Stimulated activated CD8-positive, alpha-beta memory T cell treated with anti-CD3 and anti-CD28 coated beads, Interleukin-12 subunit alpha, Interleukin-12 subunit beta, amount 100 ng/mL, for 1 hour (primary cell): Measurements from ENCODE around the gene DIDO1.
"Not testable (repeated sequence)": the region's sequence is repeated elsewhere in the genome, so short reads cannot be mapped to it uniquely, and the experiment has no call there.

Source experiments
- DNase-seq: peaks from one replicate; pipeline ENCODE4 v3.0.0-alpha.2; 2020; ENCODE audit warnings: low read depth

Gene DIDO1

DNA sequence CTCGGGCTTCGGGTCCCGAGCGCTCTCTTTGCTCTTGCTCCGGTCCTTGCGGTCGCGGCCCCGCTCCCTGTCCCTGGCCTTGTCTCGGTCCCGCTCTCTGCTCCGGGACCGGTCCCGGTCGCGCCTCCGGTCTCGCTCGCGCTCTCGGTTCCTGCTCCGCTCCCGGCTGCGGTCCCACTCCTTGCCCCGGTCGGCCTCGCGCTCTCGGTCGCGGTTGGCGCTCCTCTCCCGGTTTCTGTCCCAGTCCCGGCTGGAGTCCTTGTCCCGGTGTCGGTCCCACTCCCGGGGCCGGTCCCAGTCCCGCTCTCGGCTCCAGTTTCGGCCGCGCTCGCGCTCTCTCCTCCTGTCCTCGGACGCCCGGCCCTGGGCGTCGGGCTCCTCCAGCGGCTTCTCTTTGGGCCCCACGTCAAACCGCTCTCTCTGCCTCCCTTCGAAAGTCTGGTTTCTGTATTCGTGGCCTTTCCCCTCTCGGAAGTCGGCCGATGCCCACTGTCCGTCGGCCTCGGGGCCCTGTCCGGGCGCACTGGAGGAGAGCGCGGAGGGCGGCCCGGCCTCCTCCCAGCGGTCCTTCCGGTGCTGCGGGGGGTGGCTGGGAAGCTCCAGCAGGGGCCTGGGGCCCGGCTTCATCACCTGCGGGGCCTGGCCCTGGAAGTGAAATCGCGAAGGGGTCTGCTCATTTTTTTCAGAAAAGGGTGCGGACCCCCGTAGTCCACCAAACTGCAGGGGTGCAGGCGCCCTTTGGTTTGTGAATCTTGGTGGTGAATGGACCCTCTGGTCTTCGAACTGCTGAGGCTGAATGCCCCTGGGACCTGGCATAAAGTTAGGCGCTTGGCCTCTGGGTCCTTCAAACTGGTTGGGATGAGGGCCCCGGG lies 46.8 kb downstream of the DIDO1 start:
- DNase-seq, result no peak

DNA sequence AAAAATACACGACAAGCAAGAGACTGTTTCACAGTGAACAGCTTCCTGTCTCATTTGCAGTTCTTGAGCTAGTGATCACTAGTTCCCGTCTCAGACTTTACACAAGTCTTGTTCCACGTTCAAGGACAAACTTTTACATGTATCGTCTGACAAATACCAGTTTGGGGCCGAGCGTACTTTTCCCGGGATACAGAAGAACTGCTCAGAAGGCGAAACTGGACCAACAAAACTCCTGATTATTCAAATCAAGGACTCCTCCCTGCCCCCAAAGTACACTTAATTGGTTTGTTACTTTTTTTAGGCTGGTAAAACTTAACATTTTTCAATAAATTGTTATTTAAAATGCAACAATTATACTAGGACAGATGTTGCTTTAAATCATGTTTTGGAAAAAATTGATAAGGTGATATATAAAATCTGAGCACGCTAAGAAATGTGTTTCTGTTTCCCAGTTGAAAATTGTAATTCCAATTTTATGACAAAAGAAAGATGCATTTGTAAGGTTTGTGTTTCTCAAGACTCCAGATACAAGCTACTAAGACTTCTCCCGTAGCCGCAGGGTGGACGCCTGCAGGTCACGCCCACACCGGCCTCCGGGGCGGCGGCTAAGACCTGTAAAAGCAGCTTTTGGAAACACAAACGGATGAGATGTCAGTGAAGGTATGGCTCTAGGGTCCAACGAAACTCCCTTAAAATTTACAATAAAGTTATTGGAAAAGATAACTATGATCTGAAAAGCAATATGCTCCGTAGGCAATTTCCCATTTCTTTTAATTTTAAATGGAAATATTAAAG lies 47.9 kb downstream of the DIDO1 start:
- DNase-seq, result no peak

DNA sequence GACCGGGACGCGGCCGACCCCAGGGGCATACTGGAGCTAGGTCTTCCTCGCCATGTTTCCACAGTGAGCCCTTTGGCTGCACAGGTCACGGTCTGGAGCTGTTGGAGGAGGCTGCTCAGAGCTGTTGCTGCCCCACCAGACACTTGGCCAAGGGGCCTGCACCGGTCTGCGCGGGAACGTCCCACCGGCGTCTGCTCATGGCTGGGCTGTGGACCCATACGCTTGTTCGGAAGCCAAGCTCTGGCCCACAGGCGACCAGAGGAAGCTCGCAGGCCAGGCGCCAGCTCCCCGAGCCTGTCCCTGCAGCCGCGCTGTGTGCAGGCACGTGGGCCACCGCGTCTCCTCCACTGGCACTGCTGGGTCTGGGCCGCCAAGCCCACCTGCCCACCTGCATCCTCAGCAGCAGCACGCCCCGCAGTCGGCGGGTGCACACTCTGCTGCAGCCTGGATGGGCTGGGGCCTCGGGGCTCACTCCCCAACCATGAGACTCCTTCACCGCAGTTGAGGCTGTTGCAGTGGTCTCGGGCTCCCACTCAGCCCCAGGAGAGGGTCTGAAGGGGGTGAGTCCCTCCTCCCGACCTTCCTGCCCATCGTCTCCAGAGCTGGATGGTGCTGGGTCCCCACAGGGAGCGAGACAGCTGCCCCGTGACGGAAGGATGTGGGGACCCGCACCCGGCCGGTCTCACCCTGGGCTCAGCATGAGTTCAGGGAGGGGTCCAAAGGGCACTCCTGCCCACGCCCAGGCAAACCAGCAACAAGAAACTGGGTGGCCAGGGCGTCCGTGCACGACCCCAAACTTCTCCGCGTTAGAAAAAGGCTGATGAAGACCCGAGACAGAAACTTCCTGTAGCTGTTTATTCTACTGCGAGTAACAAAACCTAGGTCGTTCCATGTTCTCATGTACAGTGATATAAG lies 49.1 kb downstream of the DIDO1 start:
- no peak for DNase-seq

DNA sequence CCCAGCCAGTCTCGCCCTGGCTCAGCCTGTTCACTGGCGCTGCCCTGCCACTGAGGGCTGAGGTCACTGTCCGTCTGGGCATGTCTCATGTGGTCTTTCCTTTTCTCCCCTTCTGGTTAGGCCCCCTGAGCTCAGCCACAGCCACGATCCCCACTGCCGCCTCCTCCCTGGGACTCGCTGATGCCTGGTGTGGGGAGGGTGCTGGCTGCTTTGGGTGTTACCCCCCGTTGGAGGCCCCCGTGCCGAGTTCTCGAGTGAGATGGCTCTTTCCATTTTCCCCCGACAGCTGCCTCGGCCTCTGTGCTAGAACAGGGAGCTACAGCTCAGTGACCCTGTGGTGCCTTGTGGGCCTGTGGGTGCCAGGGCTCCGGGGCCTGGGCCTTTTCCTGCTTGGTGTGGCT lies 49.8 kb downstream of the DIDO1 start:
- DNase-seq, result no peak

DNA sequence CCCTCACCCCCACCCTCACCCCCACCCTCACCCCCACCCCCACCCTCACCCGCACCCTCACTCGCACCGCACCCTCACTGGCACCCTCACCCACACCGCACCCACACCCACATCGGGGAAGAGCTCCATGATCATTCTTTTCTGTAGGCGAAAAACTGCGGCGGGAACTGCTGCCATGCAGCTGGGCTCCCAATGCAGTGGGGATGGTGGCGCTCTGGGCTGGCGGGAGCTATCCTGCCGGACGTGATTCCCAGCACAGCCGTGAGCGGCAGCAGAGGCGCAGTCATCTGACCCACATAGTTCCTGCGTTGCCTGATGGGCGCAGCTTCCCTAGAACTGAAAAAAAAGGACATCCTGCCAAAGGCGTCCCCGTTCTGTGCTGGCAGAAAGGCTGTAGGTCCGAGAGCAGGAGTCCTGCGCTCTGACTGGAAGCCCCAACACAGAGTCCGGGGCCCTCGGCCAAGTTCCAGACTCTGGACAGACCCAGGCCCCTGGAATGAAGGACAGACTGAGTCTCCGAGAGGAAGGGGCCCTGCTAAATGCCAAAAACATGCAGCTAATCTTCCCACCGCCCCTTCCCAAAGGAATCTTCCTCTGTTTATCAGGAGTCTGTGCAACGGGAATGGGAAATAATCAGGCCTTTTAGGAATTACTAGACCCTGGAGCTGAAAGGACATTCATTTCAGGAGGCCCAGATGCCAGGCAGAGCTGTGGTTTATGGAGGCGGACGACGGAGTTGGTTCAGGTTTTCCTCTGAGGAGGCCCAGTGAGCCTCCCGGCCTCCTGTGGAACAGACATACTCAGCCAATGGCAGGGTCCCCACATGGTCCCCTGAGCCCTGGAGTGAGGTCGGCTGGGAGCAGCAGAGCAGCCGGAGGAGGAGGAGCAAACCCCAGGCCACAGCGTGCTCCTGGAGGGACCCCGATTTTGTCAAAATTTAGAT lies 50.6 kb downstream of the DIDO1 start:
- no peak for DNase-seq

DNA sequence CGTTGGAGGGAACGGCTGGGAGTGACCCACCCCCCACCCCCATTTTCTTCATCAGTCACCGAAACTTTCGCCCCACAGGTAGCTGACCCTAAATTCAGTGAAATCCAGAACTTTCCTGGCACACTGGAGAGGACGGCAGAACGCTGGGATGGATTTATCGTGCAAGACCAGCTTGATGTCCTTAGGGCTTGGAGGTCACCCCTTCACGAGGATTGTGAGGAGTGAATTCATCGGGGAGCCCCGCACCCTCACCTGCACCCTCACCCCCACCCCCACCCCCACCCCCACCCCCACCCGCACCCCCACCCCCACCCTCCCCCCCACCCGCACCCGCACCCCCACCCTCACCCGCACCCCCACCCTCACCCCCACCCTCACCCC lies 51.4 kb downstream of the DIDO1 start:
- DNase-seq, result no peak

DNA sequence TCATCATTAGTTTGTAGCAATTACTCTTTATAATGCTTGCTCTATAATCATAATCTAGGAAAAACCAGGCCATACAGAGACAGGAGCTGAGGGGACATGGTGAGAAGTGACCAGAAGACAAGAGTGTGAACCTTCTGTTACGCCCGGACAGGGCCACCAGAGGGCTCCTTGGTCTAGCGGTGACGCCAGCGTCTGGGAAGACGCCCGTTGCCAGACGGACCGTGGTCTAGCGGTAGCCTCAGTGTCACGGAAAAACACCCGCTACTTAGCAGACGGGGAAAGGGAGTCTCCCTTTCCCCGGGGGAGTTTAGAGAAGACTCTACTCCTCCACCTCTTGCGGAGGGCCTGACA lies 52.6 kb downstream of the DIDO1 start:
- not testable (repeated sequence) for DNase-seq

DNA sequence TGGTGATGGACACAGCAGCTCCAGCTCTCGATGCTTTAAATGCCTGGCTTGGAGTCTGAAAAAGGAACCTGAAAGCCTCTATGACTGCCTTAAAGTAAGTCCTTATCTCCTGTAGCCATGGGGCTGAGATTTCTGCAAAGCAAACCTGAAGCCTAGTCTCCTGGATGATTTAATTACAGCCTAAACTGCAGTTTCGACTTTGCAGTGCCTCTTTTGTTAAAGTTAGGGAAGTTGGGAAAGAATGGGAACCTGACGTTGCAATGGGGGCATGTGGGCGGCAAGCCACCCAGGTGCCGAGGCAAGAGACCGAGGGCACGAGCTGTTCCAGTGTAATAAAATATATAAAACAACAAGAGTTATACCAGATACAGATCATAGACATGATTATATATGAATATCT lies 53.0 kb downstream of the DIDO1 start:
- no peak for DNase-seq

DNA sequence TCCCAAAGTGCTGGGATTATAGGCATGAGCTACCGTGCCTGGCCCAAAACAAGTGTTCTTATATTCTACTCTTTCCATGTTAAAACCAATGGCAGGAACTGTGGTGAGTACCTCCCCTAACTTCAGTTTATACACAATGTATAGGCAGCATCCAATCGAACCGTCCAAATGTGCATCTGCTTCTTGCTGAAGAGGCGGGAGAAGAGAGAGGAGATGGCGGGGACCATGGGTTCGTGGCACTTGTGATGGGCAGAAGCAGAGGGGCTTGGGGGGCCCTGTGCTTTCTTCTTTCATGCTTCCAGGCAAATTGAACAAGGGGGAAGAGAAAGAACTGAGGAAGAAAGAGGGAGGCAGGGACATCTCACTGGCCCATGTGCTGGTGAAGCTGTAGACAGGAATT lies 53.4 kb downstream of the DIDO1 start:
- DNase-seq, result no peak

DNA sequence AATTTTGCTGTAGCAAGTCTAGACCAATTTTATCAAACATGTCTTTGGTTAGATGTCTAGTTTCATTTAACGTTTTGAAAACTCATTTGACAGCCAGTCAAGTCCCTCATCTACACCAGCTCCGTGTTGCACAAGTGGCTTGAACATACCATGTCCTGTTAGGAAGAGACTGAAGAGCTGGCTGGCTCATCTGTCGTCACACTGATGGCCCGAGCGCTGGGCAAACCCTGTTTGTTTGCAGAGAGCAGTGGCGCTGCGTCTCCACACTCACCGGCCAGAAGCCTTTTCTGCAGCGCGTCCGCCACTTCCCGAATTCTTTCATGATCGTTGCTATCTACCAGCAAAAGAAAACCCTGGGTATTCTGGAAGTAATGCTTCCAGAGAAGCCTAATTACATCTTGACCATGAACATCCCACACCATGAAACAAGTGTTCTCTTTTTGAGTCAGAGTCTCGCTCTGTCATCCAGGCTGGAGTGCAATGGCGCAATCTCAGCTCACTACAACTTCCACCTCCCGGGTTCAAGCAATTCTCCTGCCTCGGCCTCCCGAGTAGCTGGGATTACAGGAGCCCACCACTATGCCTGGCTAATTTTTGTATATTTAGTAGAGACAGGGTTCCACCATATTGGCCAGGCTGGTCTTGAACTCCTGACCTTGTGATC lies 54.0 kb downstream of the DIDO1 start:
- DNase-seq, result no peak

DNA sequence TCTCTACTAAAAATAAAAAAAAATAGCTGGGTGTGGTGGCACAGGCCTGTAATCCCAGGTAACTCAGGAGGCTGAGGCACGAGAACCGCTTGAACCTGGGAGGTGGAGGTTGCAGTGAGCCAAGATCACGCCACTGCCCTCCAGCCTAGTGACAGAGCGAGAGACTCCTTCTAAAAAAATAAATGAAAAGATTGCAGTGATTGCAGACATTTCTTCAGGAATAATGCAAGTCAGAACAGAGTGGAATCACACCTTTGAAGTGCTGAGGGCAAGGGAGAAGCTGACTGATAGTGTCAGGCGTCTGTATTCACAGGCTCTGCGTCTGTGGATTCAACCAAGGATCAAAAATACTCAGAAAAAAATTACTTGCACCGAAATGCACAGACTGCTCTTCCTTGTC lies 62.1 kb downstream of the DIDO1 start:
- DNase-seq, result no peak

DNA sequence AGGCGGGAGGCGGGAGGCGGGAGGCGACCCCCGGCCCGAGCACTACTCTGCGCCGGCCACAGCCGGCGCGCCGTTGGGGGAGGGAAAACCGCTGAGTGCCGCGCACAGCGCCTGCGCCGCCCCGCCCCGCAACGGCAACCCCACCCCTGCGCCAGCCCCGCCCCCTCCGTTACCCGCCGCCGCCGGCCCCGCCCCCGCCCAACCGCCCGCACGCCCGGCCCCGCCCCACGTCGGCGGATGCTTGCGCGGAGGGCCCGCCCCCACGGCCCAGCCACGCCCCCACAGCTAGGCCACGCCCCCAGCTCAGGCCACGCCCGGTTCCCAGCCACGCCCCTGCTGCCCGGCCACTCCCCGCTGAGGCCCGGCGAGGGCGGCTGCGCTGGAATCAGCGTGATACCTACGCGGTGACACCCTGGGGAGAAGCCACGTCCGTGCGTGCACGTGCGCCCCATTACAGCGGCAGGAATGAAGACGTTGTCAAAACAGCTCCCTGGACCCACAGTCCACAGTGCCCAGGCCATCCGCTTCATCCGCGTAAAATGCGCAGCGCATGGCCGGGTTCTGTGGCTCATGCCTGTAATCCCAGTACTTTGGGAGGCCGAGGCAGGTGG lies 64.5 kb downstream of the DIDO1 start, which contains the start of gene TCFL5:
Gene TCFL5 (minus strand): TSS at position 97 of the 611 bp plus-strand sequence. CDS start 152 bp downstream, outside the sequence.
- peak; percentile 87 for DNase-seq

DNA sequence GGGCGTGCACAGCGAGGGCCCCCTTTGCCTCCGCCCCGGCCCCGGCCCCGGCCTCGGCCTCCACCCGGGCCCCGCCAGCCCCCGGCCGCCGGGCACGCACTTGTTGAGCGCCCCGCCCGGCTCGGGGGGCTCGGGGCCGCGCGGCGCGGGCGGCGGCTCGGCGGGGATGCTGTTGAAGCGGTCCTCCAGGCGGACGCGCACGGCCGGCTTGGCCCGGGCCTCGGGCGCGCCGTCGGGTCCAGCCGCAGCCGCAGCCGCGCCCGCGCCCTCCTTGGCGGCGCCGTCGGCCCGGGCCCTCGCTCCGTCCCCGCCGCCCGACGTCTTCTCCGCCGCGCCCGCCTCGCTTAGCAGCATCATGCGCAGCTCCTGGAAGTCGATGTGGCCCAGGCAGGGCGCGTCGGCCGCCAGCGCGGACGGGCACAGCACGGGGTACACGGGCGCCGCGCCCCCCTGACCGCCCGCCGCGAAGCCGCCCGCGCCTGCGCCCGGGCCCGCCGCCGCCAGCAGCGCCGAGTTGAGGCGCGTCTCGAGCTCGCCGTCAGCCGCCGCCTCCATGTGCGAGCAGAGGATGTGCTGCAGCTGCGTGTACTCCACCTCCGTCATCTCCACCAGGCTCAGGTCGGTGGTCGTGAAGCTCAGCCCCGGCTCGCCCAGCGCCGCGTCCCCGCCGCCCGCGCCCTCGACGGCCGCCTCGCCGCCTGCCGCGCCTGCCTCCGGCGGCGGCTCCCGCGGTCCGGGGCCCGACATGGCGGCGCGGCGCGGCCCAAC lies 65.2 kb downstream of the DIDO1 start:
- no peak for DNase-seq

DNA sequence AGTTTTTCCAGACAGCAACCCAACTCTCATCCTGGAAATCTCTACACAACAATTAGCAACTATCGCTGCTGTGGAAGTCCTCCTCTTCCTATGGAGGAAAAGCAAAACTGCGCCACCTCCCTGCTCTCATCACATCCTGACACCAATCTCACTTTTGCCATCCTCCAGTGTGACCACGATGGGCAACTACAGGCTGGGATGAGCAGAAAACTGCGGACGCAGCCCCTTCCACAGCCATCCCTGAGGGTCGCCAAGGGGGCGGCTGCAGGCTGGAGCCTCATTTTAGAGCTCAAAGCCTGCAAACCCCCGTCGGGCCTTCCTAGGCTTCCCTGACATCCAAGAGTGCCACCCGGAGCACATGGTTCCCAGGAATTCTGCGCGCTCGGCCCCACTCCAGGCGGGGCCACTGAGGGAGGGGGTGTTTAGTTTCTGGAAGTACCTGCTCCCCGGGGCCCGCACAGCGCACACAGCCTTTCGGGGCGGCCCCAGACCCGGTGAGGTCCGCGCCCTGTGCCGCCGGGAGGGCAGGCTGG lies 65.8 kb downstream of the DIDO1 start:
- DNase-seq, result no peak

DNA sequence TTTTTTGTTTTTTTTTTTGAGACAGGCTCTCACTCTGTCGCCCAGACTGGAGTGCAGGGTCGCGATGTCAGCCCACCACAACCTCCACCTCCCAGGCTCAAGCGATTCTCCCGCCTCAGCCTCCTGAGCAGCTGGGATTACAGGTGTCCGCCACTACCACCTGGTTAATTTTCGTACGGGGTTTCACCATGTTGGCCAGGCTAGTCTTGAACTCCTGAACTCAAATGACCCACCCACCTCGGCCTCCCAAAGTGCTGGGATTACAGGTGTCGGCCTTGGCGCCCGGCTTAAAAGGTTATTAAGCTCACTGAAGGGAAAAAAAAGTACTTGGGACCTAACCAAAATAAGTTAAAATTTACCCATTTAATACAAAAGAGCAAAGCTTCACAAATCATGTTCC lies 66.6 kb downstream of the DIDO1 start:
- DNase-seq, result no peak

DNA sequence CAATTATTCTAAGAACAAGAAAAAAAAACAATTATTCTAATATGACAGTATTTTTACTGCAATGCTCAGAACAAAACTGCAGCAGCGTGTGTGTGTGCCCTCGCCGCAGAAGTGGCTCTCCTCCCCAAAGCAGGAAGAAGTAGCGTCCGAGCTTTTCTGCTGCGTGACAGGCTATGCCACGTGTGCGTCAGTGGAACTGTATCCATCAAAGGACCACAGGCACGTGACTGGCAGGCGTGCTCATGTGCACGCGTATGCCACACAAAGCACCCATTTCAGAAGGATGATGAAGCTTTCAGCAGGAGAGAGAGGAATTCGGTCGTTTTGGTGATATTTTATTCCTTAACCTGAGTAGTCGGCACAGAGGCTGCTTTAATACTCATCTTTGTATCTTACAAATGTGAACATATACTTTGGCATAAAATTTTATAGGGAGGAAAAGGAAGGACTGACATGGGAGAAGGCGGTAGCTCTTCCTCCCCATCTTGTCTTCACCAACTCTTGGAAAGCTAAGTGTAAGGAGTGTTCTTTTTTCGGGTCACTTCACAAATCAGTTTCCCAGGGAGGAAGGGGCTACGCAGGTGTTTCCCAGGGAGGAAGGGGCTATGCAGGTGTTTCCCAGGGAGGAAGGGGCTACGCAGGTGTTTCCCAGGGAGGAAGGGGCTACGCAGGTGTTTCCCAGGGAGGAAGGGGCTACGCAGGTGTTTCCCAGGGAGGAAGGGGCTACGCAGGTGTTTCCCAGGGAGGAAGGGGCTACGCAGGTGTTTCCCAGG lies 68.1 kb downstream of the DIDO1 start:
- no peak for DNase-seq

DNA sequence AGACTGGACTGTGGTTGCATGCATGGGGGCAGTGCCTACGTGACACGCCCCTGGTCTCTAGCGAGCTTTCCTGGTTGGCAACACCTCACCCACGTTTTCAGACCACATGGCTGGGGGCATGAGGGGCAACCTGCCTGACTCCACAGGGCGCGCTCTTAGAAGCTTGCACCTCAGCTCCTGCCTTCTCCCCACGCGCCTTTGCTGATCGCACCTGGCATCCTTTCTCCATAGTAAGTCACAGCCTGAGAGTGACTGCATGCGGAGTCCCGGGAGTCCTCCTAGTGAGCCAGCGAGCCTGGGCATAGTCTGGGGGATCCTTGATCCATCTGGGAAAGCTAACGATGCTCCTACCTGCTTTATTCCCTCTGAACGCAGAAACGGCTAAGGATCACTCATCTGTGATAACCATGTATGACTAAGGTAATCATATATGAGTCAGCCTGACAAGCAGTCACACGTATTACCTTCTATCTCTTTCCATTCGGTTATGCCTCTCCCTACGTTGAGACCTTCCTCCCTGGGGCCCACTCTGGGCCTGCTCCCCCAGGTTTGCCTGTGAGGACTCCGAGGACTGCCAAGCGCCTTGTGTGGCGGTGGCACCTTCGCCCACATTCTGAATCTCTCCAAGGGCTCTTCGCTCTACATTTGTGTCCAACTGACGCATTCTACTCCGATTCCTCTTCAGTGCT lies 69.2 kb downstream of the DIDO1 start:
- no peak for DNase-seq

DNA sequence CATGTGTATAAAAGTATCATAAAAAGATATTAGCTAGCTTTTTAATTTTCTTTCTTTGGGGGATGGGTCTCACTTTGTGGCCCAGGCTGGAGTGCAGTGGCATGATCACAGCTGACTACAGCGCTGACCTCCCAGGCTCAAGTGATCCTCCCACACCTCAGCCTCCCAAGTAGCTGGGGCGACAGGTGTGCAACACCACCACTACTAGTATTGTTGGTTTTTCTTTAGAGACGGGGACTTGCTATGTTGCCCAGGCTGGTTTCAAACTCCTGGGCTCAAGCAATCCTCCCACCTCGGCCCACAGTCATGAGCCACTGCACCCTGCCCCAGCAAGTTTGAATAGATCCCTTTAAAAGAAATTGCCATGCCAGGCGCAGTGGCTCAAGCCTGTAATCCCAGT lies 71.2 kb downstream of the DIDO1 start:
- DNase-seq, result no peak
